B cell (primary cell): ENCODE results near the gene ADRA1B. TPM values are rescaled to one million over a fixed set of nuclear protein-coding genes. Genes with fewer than 3 reads are reported as not detected.

ENCODE experiments used
- ATAC-seq: fragments of 200-7000 bp; cut with Tn5 transposase; one replicate; pipeline ENCODE4 v1.10.0; 2021; ENCODE audit warnings: low read depth, mild to moderate bottlenecking, moderate number of reproducible peaks, moderate library complexity
- CTCF ChIA-PET: fragments of 350-600 bp; sonication (Branson Sonifier 250); formaldehyde crosslinking; loops from one replicate; lab custom pipeline; 2021; ENCODE audit warnings: antibody characterized with exemption, inconsistent platforms; lab: Charles Lee
- POLR2A ChIA-PET: fragments of 350-600 bp; sonication (Branson Sonifier 250); formaldehyde crosslinking; loops from one replicate; lab custom pipeline; 2021; ENCODE audit warnings: antibody characterized with exemption; lab: Charles Lee
- DNase-seq: peaks from one replicate; pipeline ENCODE4 v3.0.0; 2013
- H2AFZ ChIP-seq: 2 replicates; pipeline ENCODE4 v1.6.1; 2012; ENCODE audit warnings: mild to moderate bottlenecking, low read depth, low read length; ENCODE audit not compliant: insufficient read depth, poor library complexity, severe bottlenecking
- H3K27ac ChIP-seq, 2 donors: 1 replicate in 1 of 2; 2 replicates in 1 of 2; pipeline ENCODE4 v1.5.1; 2012 to 2013; ENCODE audit warnings: low read length in 2 of 2, mild to moderate bottlenecking in 2 of 2, moderate library complexity in 1 of 2
- H3K27me3 ChIP-seq, 4 experiments: fragments of 200-600 bp in 1 of 4; sonication (generic) in 1 of 4; replicated peaks in 1 of 4; 1 replicate in 2 of 4; 2 replicates in 2 of 4; pipeline versions ENCODE4 v1.6.1 to v1.7.0; 2013 to 2016; ENCODE audit warnings: low read length in 3 of 4, mild to moderate bottlenecking in 2 of 4, mixed read lengths in 1 of 4, moderate library complexity in 1 of 4; ENCODE audit not compliant: insufficient read depth in 4 of 4, control insufficient read depth in 3 of 4; ENCODE audit errors: control extremely low read depth in 1 of 4
- H3K36me3 ChIP-seq, 2 experiments: replicated peaks in 1 of 2; 1 replicate in 1 of 2; 2 replicates in 1 of 2; pipeline versions ENCODE4 v1.6.1 to v1.7.1; 2013; ENCODE audit warnings: low read length in 1 of 2; ENCODE audit not compliant: insufficient read depth in 2 of 2, control insufficient read depth in 1 of 2; ENCODE audit errors: control extremely low read depth in 1 of 2, extremely low read depth in 1 of 2
- H3K4me1 ChIP-seq, 2 donors: fragments of 200-600 bp in 1 of 2; sonication (generic) in 1 of 2; 1 replicate in 1 of 2; 2 replicates in 1 of 2; pipeline versions ENCODE4 v1.5.1 to v1.6.1; 2013 to 2017; ENCODE audit warnings: low read length in 2 of 2; ENCODE audit not compliant: control insufficient read depth in 2 of 2, insufficient read depth in 2 of 2
- H3K4me2 ChIP-seq: replicated peaks from 2 replicates; pipeline ENCODE3; 2012; ENCODE audit warnings: mild to moderate bottlenecking, low read depth, low read length; ENCODE audit not compliant: poor library complexity, severe bottlenecking
- H3K4me3 ChIP-seq, 5 experiments: fragments of 200-600 bp in 1 of 5; sonication (generic) in 1 of 5; 1 replicate in 3 of 5; 2 replicates in 2 of 5; pipeline versions ENCODE4 v1.5.1 to v1.7.0; 2011 to 2016; ENCODE audit warnings: low read length in 4 of 5, mild to moderate bottlenecking in 4 of 5, low read depth in 2 of 5, control low read depth in 1 of 5, moderate library complexity in 1 of 5; ENCODE audit not compliant: insufficient read depth in 1 of 5; ENCODE audit errors: control extremely low read depth in 1 of 5, extremely low read depth in 1 of 5
- H3K79me2 ChIP-seq: fragments of 200-600 bp; sonication (generic); one replicate; pipeline ENCODE4 v1.6.0; 2016; ENCODE audit warnings: low read length; ENCODE audit not compliant: control insufficient read depth, insufficient read depth
- H3K9ac ChIP-seq: fragments of 200-600 bp; sonication (generic); 2 replicates; pipeline ENCODE4 v1.6.1; 2017; ENCODE audit warnings: mild to moderate bottlenecking, low read length, moderate library complexity
- H3K9me3 ChIP-seq, 3 donors: one replicate each; pipeline versions ENCODE4 v1.6.1 to v1.7.1; 2013; ENCODE audit warnings: low read length in 2 of 3; ENCODE audit not compliant: control insufficient read depth in 2 of 3, insufficient read depth in 1 of 3; ENCODE audit errors: control extremely low read depth in 1 of 3
- H4K20me1 ChIP-seq: 2 replicates; pipeline ENCODE4 v1.6.0; 2012; ENCODE audit warnings: mild to moderate bottlenecking, low read length; ENCODE audit not compliant: insufficient read depth, control insufficient read depth, poor library complexity, severe bottlenecking
- H3K27ac Mint-ChIP-seq: one replicate; pipeline ENCODE4 v1.8.0; 2021; ENCODE audit warnings: mixed read lengths
- H3K27me3 Mint-ChIP-seq: one replicate; pipeline ENCODE4 v1.8.0; 2021; ENCODE audit warnings: mixed read lengths
- H3K4me1 Mint-ChIP-seq: one replicate; pipeline ENCODE4 v1.8.0; 2021; ENCODE audit warnings: mixed read lengths
- H3K4me3 Mint-ChIP-seq: one replicate; pipeline ENCODE4 v1.8.0; 2021; ENCODE audit warnings: mixed read lengths
- H3K9me3 Mint-ChIP-seq: one replicate; pipeline ENCODE4 v1.8.0; 2022; ENCODE audit warnings: mixed read lengths; ENCODE audit not compliant: insufficient read depth
- EZH2 ChIP-seq: IDR thresholded peaks from 2 replicates; pipeline ENCODE4 v1.6.1; 2012; ENCODE audit warnings: borderline replicate concordance, low read depth, mild to moderate bottlenecking, moderate library complexity, low read length; ENCODE audit not compliant: insufficient read depth, poor library complexity, severe bottlenecking
- WGBS: methylation state at CpG from one replicate; pipeline ENCODE4 v1.1.5; 2013; ENCODE audit warnings: missing lambda C conversion rate; ENCODE audit not compliant: insufficient coverage; 5-methylcytosine and 5-hydroxymethylcytosine counted together
- intact Hi-C: fragments of 100-400 bp; cut with micrococcal nuclease; formaldehyde crosslinking; loops from one replicate; pipeline ENCODE4 v1.10.0; 2022
- polyA plus RNA-seq: library from polyadenylated mRNA; depleted of rRNA; stranded (reverse); fragments of >200 nt; gene quantifications from 2 replicates; pipeline ENCODE4 v1.2.3, GENCODE V29; 2012
- total RNA-seq, 2 donors: library from RNA; stranded (reverse); fragments of 120-200 nt in 1 of 2; gene quantifications; 1 replicate in 1 of 2; 2 replicates in 1 of 2; pipeline versions ENCODE4 v1.2.3 to v1.2.4, GENCODE V29; 2013 to 2022
- TF ChIP-seq, protein P1 (sequence below): fragments of 200-600 bp; IDR thresholded peaks from one replicate; pipeline ENCODE4 v1.8.0; 2022; ENCODE audit warnings: antibody characterized with exemption, mild to moderate bottlenecking

Gene ADRA1B
- total and polyA plus RNA-seq, 2 donors (not counting 1 experiment from before 2014, with no cell fraction given), result 0.04 TPM; not detected in 1

DNA sequence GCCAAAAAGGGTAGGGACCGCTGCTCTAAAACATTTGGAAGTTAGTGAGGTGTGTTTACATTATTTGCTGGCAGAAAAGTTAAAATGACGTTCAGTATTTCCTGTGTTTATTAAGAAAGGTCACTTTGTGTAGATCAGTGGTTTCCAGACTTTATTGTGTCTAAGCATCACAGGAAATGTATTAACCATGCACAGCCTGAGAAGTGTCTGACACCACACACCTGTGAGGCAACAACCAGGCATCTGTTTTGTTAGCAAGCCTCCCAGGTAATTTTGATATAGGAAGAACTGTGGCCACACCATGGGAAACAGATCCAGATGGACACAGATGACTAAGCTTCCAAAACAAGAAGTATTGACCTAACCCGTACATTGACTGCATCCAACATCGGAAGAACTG, 104.7 kb downstream of the ADRA1B start:
- Histone ChIP-seq H3K4me3 (no peak overlapping the region), H3K27me3 (no peaks in the 10 kb centered on the region), H3K79me2 (peaks cover 31% of the 10 kb centered on the region), H2AFZ (no peak overlapping the region), H3K27ac (no peak overlapping the region), H3K4me1 (no peaks in the 10 kb centered on the region), H3K9ac (no peak overlapping the region), H4K20me1 (peaks cover 32% of the 10 kb centered on the region), H3K4me2 (no peak overlapping the region), H3K9me3 (no peaks in the 10 kb centered on the region), H3K36me3 (peaks cover 11 to 28% of the 10 kb centered on the region in 2 experiments)
- DNase-seq (no peak), ATAC-seq (no peak)
- Mint-ChIP-seq H3K4me1 (peaks cover 5% of the 10 kb centered on the region), H3K4me3 (no peak overlapping the region), H3K9me3 (no peaks in the 10 kb centered on the region), H3K27me3 (no peaks in the 10 kb centered on the region), H3K27ac (no peak overlapping the region)
- intact Hi-C loops, result loop anchor here (5.0 kb wide), 1 partner anchor 176 kb away; no protein-coding TSS in a partner anchor
- ChIA-PET POLR2A (no interaction called here), CTCF (interaction anchor here (0.7 to 6.4 kb wide), 9 partner anchors 9 to 735 kb away, joined by 3 to 140 read pairs (median 11); partner anchors contain the start of gene TTC1)
- TF ChIP-seq, protein P1, sequence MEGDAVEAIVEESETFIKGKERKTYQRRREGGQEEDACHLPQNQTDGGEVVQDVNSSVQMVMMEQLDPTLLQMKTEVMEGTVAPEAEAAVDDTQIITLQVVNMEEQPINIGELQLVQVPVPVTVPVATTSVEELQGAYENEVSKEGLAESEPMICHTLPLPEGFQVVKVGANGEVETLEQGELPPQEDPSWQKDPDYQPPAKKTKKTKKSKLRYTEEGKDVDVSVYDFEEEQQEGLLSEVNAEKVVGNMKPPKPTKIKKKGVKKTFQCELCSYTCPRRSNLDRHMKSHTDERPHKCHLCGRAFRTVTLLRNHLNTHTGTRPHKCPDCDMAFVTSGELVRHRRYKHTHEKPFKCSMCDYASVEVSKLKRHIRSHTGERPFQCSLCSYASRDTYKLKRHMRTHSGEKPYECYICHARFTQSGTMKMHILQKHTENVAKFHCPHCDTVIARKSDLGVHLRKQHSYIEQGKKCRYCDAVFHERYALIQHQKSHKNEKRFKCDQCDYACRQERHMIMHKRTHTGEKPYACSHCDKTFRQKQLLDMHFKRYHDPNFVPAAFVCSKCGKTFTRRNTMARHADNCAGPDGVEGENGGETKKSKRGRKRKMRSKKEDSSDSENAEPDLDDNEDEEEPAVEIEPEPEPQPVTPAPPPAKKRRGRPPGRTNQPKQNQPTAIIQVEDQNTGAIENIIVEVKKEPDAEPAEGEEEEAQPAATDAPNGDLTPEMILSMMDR, result no peak
- no peak for TF ChIP-seq EZH2
- WGBS, result no CpG with 5 or more reads among the region's 4 CpGs

- CTCF ChIA-PET, result interaction anchor here (0.5 to 6.4 kb wide), 27 partner anchors 9 to 865 kb away, joined by 3 to 140 read pairs (median 4); partner anchors contain the start of gene TTC1
- no peak overlapping the region for H3K9ac ChIP-seq
- WGBS, result 0% methylated on average over 1 of the region's 3 CpGs
- H3K4me2 ChIP-seq, result no peak overlapping the region
- H3K27me3 ChIP-seq, result no peaks in the 10 kb centered on the region
- TF ChIP-seq EZH2, result no peak
- TF ChIP-seq, protein P1, result peak; percentile 95
- no peaks in the 10 kb centered on the region for H3K9me3 ChIP-seq
- H3K27ac ChIP-seq, result no peak overlapping the region
- peaks cover 37% of the 10 kb centered on the region for H3K79me2 ChIP-seq
- Mint-ChIP-seq H3K27ac (no peak overlapping the region), H3K4me3 (no peak overlapping the region), H3K27me3 (no peaks in the 10 kb centered on the region), H3K4me1 (peaks cover 5% of the 10 kb centered on the region), H3K9me3 (no peaks in the 10 kb centered on the region)
- peak; percentile 92 for ATAC-seq
- peak; percentile 78 for DNase-seq
- intact Hi-C loops, result loop anchor here (1.0 to 5.0 kb wide), 2 partner anchors 175 to 369 kb away; no protein-coding TSS in a partner anchor
- H3K36me3 ChIP-seq, result peaks cover 6 to 26% of the 10 kb centered on the region in 2 experiments
- H3K4me3 ChIP-seq, result no peak overlapping the region
- H4K20me1 ChIP-seq, result peaks cover 36% of the 10 kb centered on the region
- no peaks in the 10 kb centered on the region for H3K4me1 ChIP-seq
- POLR2A ChIA-PET, result interaction anchor here (0.7 to 1.2 kb wide), 2 partner anchors 13 to 24 kb away, joined by 4 read pairs; partner anchors contain the start of gene TTC1
- H2AFZ ChIP-seq, result no peak overlapping the region
Measured at GRCh38 chr5:160021831-160022446, 105.7 kb downstream of the ADRA1B start.
